Measurements from ENCODE around the gene ITIH5. TPM values are rescaled to one million over a fixed set of nuclear protein-coding genes. Genes with fewer than 3 reads are reported as not detected.

The ITIH5 gene
- total RNA-seq, 1 donor from 2014 or later, result 4.0 TPM

DNA sequence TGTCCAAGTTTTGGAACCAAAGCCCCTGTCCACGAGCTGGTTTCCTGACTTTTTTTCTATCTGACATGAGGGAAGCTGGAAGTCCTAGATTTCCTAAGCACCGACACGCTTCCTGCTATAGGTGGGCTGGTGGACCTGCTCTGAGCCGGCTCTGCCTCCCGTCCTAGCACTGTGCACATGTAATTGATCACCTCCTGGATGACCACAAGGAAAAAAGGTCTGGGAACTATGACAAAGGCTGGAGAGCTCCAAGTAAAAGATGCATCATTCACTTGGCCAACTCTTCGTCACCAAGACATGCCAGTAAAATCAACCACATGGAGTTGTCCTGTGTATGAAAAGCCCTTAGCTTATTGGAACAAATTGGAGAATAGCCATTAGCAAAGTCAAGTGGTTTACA, 104.8 kb downstream of the ITIH5 start:
- no peaks in the 10 kb centered on the region for H3K36me3 ChIP-seq (ENCODE audit: insufficient read depth, low read length)

DNA sequence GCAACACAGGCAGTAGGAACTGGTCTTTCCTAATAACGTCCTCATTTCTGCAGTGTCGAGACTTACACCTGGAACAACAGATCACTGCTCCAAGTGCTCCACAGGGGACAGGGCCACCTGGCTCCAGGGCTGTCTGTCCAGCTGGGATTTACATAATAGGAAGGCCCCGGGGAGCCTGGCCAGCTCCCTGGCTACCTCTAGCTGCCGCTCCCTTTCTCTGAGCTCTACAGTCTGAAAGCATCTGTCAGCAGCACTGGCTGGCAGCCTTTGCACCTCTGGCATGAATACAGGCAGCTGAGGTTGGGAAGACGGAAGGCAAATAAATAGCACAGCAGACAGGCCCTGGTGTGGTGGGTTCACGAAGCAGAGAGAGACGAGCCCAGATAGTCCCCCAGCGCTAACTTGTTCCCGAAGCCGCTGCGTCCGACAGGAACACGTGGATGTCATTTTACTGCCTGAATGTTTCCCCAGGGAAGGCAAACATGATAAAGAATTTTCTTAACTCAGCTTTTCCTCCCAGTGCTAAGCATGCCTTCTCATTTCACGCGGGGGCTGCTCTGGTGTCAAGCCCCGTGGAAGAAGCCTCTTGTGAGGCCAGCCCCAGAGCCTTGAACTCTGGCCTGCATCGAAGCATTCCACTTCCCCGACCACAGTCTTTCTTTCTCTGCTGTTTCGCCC, 105.4 kb downstream of the ITIH5 start:
- no peaks in the 10 kb centered on the region for H3K36me3 Mint-ChIP-seq (ENCODE audit: low read depth, unreplicated experiment)
- peaks cover 14% of the 10 kb centered on the region for H3K27me3 Mint-ChIP-seq (ENCODE audit: low read depth, unreplicated experiment)
- peak; percentile 35 for DNase-seq (ENCODE audit: low read depth)
- H3K4me1 Mint-ChIP-seq (ENCODE audit: low read depth, unreplicated experiment), result peaks cover 6% of the 10 kb centered on the region
- H3K36me3 ChIP-seq (ENCODE audit: insufficient read depth, low read length), result no peaks in the 10 kb centered on the region
- no peaks in the 10 kb centered on the region for H3K9me3 ChIP-seq (ENCODE audit: insufficient read depth, low read depth, low read length)
- H3K4me3 Mint-ChIP-seq (ENCODE audit: unreplicated experiment), result no peak overlapping the region
- H3K27ac ChIP-seq (ENCODE audit: low read depth, low read length), result no peak overlapping the region
- no peak overlapping the region for H2AFZ ChIP-seq (ENCODE audit: low read depth, low read length)
- no peak overlapping the region for H3K9ac ChIP-seq (ENCODE audit: low read length)
- no peaks in the 10 kb centered on the region for H3K79me2 ChIP-seq (ENCODE audit: insufficient read depth, low read length)
- FAIRE-seq, result no peak
- H3K4me2 ChIP-seq (ENCODE audit: low read length), result no peak overlapping the region
- no peaks in the 10 kb centered on the region for H3K27me3 ChIP-seq (ENCODE audit: insufficient read depth, low read length)
- H4K20me1 ChIP-seq (ENCODE audit: insufficient read depth, low read length), result no peaks in the 10 kb centered on the region
- H3K27ac Mint-ChIP-seq (ENCODE audit: unreplicated experiment), result no peak overlapping the region
- TF ChIP-seq, protein P1, sequence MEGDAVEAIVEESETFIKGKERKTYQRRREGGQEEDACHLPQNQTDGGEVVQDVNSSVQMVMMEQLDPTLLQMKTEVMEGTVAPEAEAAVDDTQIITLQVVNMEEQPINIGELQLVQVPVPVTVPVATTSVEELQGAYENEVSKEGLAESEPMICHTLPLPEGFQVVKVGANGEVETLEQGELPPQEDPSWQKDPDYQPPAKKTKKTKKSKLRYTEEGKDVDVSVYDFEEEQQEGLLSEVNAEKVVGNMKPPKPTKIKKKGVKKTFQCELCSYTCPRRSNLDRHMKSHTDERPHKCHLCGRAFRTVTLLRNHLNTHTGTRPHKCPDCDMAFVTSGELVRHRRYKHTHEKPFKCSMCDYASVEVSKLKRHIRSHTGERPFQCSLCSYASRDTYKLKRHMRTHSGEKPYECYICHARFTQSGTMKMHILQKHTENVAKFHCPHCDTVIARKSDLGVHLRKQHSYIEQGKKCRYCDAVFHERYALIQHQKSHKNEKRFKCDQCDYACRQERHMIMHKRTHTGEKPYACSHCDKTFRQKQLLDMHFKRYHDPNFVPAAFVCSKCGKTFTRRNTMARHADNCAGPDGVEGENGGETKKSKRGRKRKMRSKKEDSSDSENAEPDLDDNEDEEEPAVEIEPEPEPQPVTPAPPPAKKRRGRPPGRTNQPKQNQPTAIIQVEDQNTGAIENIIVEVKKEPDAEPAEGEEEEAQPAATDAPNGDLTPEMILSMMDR (IDR thresholded peaks at IDR 0.05; ENCODE audit: insufficient read depth, low read depth, low read length), result no peak
- TF ChIP-seq EZH2 (IDR thresholded peaks at IDR 0.05; ENCODE audit: insufficient read depth, low read length), result no peak
- H3K4me1 ChIP-seq (ENCODE audit: insufficient read depth, low read length), result no peaks in the 10 kb centered on the region
- no peaks in the 10 kb centered on the region for H3K9me3 Mint-ChIP-seq (ENCODE audit: unreplicated experiment)
- no peak overlapping the region for H3K4me3 ChIP-seq (ENCODE audit: insufficient read depth, low read depth, low read length)

More for the DNA sequence above, 104.8 kb downstream of the ITIH5 start:
- no peak for FAIRE-seq
- peak; percentile 11 for DNase-seq (ENCODE audit: low read depth)
- Mint-ChIP-seq H3K27me3 (ENCODE audit: low read depth, unreplicated experiment) (peaks cover 14% of the 10 kb centered on the region), H3K4me1 (ENCODE audit: low read depth, unreplicated experiment) (peaks cover 6% of the 10 kb centered on the region), H3K9me3 (ENCODE audit: unreplicated experiment) (no peaks in the 10 kb centered on the region), H3K27ac (ENCODE audit: unreplicated experiment) (no peak overlapping the region), H3K4me3 (ENCODE audit: unreplicated experiment) (no peak overlapping the region), H3K36me3 (ENCODE audit: low read depth, unreplicated experiment) (no peaks in the 10 kb centered on the region)
- TF ChIP-seq EZH2 (IDR thresholded peaks at IDR 0.05; ENCODE audit: insufficient read depth, low read length), result no peak
- TF ChIP-seq, protein P1 (IDR thresholded peaks at IDR 0.05; ENCODE audit: insufficient read depth, low read depth, low read length), result no peak
- Histone ChIP-seq H3K4me3 (ENCODE audit: insufficient read depth, low read depth, low read length) (no peak overlapping the region), H4K20me1 (ENCODE audit: insufficient read depth, low read length) (no peaks in the 10 kb centered on the region), H2AFZ (ENCODE audit: low read depth, low read length) (no peak overlapping the region), H3K79me2 (ENCODE audit: insufficient read depth, low read length) (no peaks in the 10 kb centered on the region), H3K9me3 (ENCODE audit: insufficient read depth, low read depth, low read length) (no peaks in the 10 kb centered on the region), H3K27ac (ENCODE audit: low read depth, low read length) (no peak overlapping the region), H3K9ac (ENCODE audit: low read length) (no peak overlapping the region), H3K4me1 (ENCODE audit: insufficient read depth, low read length) (no peaks in the 10 kb centered on the region), H3K4me2 (ENCODE audit: low read length) (no peak overlapping the region), H3K27me3 (ENCODE audit: insufficient read depth, low read length) (no peaks in the 10 kb centered on the region)

DNA sequence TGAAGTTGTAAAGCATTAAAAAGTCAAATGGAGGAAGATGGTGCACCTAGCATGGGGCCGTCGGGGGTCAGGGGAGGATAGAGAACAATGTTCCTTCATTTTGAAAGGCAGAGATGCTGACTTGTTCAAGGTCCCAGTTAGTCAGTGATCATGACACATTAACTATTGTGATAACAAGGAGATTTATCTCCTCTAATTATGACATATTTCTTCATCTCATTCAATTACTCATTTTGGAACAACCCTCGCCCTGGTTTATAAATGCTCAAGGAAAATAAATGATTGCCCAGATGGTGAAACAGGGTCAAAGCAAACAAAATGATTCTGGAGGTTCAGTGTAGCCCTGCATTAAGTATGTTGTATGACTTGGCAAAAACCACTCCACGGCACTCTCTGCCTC, 106.2 kb downstream of the ITIH5 start:
- Mint-ChIP-seq H3K9me3 (ENCODE audit: unreplicated experiment) (peaks cover 2% of the 10 kb centered on the region), H3K27me3 (ENCODE audit: low read depth, unreplicated experiment) (peaks cover 14% of the 10 kb centered on the region), H3K27ac (ENCODE audit: unreplicated experiment) (no peak overlapping the region), H3K36me3 (ENCODE audit: low read depth, unreplicated experiment) (no peaks in the 10 kb centered on the region), H3K4me1 (ENCODE audit: low read depth, unreplicated experiment) (peaks cover 6% of the 10 kb centered on the region), H3K4me3 (ENCODE audit: unreplicated experiment) (no peak overlapping the region)
- H3K4me3 ChIP-seq (ENCODE audit: insufficient read depth, low read depth, low read length), result no peak overlapping the region
- DNase-seq (ENCODE audit: low read depth) (no peak), FAIRE-seq (no peak)
- no peaks in the 10 kb centered on the region for H3K27me3 ChIP-seq (ENCODE audit: insufficient read depth, low read length)
- no peak overlapping the region for H3K27ac ChIP-seq (ENCODE audit: low read depth, low read length)
- H3K9ac ChIP-seq (ENCODE audit: low read length), result no peak overlapping the region
- no peak overlapping the region for H3K4me2 ChIP-seq (ENCODE audit: low read length)
- TF ChIP-seq, protein P1 (IDR thresholded peaks at IDR 0.05; ENCODE audit: insufficient read depth, low read depth, low read length), result no peak
- TF ChIP-seq EZH2 (IDR thresholded peaks at IDR 0.05; ENCODE audit: insufficient read depth, low read length), result no peak
- H4K20me1 ChIP-seq (ENCODE audit: insufficient read depth, low read length), result no peaks in the 10 kb centered on the region
- H3K4me1 ChIP-seq (ENCODE audit: insufficient read depth, low read length), result no peaks in the 10 kb centered on the region
- no peaks in the 10 kb centered on the region for H3K79me2 ChIP-seq (ENCODE audit: insufficient read depth, low read length)
- no peaks in the 10 kb centered on the region for H3K9me3 ChIP-seq (ENCODE audit: insufficient read depth, low read depth, low read length)
- H3K36me3 ChIP-seq (ENCODE audit: insufficient read depth, low read length), result no peaks in the 10 kb centered on the region
- H2AFZ ChIP-seq (ENCODE audit: low read depth, low read length), result no peak overlapping the region
